Measurements from ENCODE around the gene TMEM63B. TPM values are rescaled to one million over a fixed set of nuclear protein-coding genes. Genes with fewer than 3 reads are reported as not detected.
A peak's percentile ranks its signal among the peaks of the same experiment; 100 is the strongest.

TMEM63B gene
- total RNA-seq, 1 donor from 2014 or later, result 45.5 TPM

GRCh38 chr6:44156494-44157151 lies 29.3 kb downstream of the TMEM63B start:
- peak overlapping the region; percentile 15 for H3K27ac Mint-ChIP-seq
- H3K36me3 Mint-ChIP-seq, result peaks cover 4% of the 10 kb centered on the region
- H3K4me3 Mint-ChIP-seq, result no peak overlapping the region
- no peak for DNase-seq (ENCODE audit: extremely low spot score, unreplicated experiment)
- no peak for TF ChIP-seq CTCF (conservative IDR thresholded peaks at IDR 0.05)
- no peaks in the 10 kb centered on the region for H3K27me3 Mint-ChIP-seq
- peaks cover 12% of the 10 kb centered on the region for H3K4me1 Mint-ChIP-seq (ENCODE audit: unreplicated experiment)
- H3K9me3 Mint-ChIP-seq, result no peaks in the 10 kb centered on the region

- Mint-ChIP-seq H3K27ac (no peak overlapping the region), H3K4me1 (ENCODE audit: unreplicated experiment) (peaks cover 12% of the 10 kb centered on the region), H3K4me3 (no peak overlapping the region), H3K9me3 (no peaks in the 10 kb centered on the region), H3K27me3 (no peaks in the 10 kb centered on the region), H3K36me3 (peaks cover 4% of the 10 kb centered on the region)
- TF ChIP-seq CTCF (conservative IDR thresholded peaks at IDR 0.05), result peak; percentile 28
- DNase-seq (ENCODE audit: extremely low spot score, unreplicated experiment), result no peak
These were observed 29.8 kb downstream of the TMEM63B start for GRCh38 chr6:44157152-44157521.

- no peaks in the 10 kb centered on the region for H3K9me3 Mint-ChIP-seq
- H3K36me3 Mint-ChIP-seq, result no peaks in the 10 kb centered on the region
- no peak for TF ChIP-seq CTCF (conservative IDR thresholded peaks at IDR 0.05)
- peaks cover 3% of the 10 kb centered on the region for H3K27me3 Mint-ChIP-seq
- no peak within 1 kb of the TSS for H3K4me3 Mint-ChIP-seq
- no peak for DNase-seq (ENCODE audit: extremely low spot score, unreplicated experiment)
- H3K27ac Mint-ChIP-seq, result no peak within 1 kb of the TSS
- H3K4me1 Mint-ChIP-seq (ENCODE audit: unreplicated experiment), result peaks cover 12% of the 10 kb centered on the region
These were observed 31.4 kb downstream of the TMEM63B start, which contains the start of gene CAPN11 for GRCh38 chr6:44158770-44159228. Gene CAPN11, plus strand, starts transcription at chr6:44158820. Its CDS starts 29 bp downstream, at chr6:44158849.

- Mint-ChIP-seq H3K27me3 (peaks cover 15% of the 10 kb centered on the region), H3K4me3 (no peak overlapping the region), H3K4me1 (ENCODE audit: unreplicated experiment) (peaks cover 8% of the 10 kb centered on the region), H3K9me3 (no peaks in the 10 kb centered on the region), H3K27ac (no peak overlapping the region), H3K36me3 (no peaks in the 10 kb centered on the region)
- TF ChIP-seq CTCF (conservative IDR thresholded peaks at IDR 0.05), result no peak
- no peak for DNase-seq (ENCODE audit: extremely low spot score, unreplicated experiment)
These were observed 34.6 kb downstream of the TMEM63B start for GRCh38 chr6:44161997-44162338.

- DNase-seq (ENCODE audit: extremely low spot score, unreplicated experiment), result no peak
- Mint-ChIP-seq H3K36me3 (no peaks in the 10 kb centered on the region), H3K9me3 (no peaks in the 10 kb centered on the region), H3K27me3 (peaks cover 15% of the 10 kb centered on the region), H3K4me3 (no peak overlapping the region), H3K4me1 (ENCODE audit: unreplicated experiment) (peaks cover 5% of the 10 kb centered on the region), H3K27ac (no peak overlapping the region)
- TF ChIP-seq CTCF (conservative IDR thresholded peaks at IDR 0.05), result no peak
These were observed 35.7 kb downstream of the TMEM63B start for GRCh38 chr6:44162876-44163625.

All from type B pancreatic cell (in vitro differentiated cells).